Measurements from ENCODE around the gene PTH.

PTH gene

DNA sequence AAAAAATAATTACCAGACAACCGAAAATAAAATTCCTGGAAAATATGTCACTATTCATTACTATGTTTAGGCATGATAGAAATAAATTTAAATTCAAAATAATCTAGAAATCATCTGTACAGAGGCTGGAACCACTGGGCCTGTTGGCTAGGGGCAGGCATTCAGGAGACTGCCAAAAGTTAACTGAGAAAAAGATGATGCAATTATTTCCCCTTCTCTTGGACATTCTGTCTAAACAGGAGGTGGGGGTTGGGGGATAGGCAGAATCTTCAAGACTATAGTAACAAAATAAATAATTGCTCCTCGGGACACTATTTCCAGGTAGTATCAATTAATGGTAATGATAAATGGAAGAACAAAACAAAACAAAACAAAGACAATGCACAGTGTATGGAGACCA lies 46.9 kb downstream of the PTH start:
- DNase-seq: no peak

DNA sequence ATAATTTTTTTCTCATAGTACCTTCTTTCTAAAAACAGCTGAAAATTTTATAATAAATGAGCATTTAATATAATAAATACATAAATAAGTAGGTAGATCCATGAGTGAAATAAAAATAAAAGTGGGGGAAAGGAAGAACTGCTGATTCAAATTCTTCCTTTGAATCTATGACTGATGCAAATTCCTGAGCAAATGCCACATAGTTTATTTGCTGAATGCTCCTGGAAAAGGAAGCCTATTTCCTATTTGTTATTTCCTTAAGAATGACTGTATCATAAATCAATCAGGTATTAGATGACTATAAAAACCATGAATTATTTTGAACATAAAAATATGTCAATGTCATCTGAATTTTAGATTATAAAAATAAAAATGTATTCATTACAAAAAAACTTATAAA lies 49.4 kb downstream of the PTH start:
- no peak for DNase-seq

DNA sequence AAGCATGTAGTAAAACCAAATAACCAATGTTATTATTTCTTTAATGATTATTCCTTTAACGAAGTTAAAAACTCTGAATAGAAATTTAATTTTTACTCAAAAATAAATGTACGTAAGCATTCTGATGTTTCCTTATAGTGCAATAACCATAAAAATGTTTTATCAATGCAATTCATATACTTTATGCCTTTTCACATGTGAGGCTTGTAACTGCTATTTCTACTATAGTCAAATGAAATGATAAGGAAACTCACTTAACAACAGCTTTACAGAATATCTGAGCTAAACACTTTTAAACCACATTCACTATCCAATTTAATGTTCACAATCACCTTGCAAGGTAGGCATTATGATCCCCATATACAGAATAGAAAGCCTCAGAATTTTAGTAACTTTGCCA lies 50.2 kb downstream of the PTH start:
- DNase-seq: no peak

Measured in T-helper 1 cell (primary cell).